Naive thymus-derived CD8-positive, alpha-beta T cell (primary cell): ENCODE data around the gene GOLIM4. TPM values are rescaled to one million over a fixed set of nuclear protein-coding genes. Genes with fewer than 3 reads are reported as not detected.

Experiments
- ATAC-seq, 2 donors: fragments of 150-1000 bp; cut with Tn5 transposase in 1 of 2; sonication (Bioruptor Pico), chemical (Tn5 transposase) in 1 of 2; 1 replicate in 1 of 2; 2 replicates in 1 of 2; pipeline ENCODE4 v1.10.0; 2021; ENCODE audit warnings: mild to moderate bottlenecking in 2 of 2, moderate library complexity in 2 of 2
- POLR2A ChIA-PET: fragments of 350-600 bp; sonication (Branson Sonifier 250); formaldehyde crosslinking; loops from one replicate; lab custom pipeline; 2021; ENCODE audit warnings: antibody characterized with exemption; lab: Charles Lee
- DNase-seq, 10 donors: peaks; one replicate each; pipeline versions ENCODE4 v3.0.0 to v3.0.0-alpha.2; 2020 to 2022
- H3K27ac Mint-ChIP-seq, 10 donors: one replicate each; pipeline ENCODE4 v1.8.0; 2020 to 2022; ENCODE audit warnings: mild to moderate bottlenecking in 10 of 10, mixed read lengths in 10 of 10, moderate library complexity in 4 of 10, inconsistent platforms in 1 of 10
- H3K27me3 Mint-ChIP-seq, 5 donors: one replicate each; pipeline ENCODE4 v1.8.0; 2021 to 2022; ENCODE audit warnings: mixed read lengths in 5 of 5
- H3K36me3 Mint-ChIP-seq, 3 donors: one replicate each; pipeline ENCODE4 v1.8.0; 2020 to 2022; ENCODE audit warnings: mixed read lengths in 3 of 3, mild to moderate bottlenecking in 2 of 3, inconsistent platforms in 1 of 3
- H3K4me1 Mint-ChIP-seq, 4 donors: one replicate each; pipeline ENCODE4 v1.8.0; 2021 to 2022; ENCODE audit warnings: mixed read lengths in 4 of 4
- H3K4me3 Mint-ChIP-seq, 10 donors: one replicate each; pipeline ENCODE4 v1.8.0; 2020 to 2022; ENCODE audit warnings: mild to moderate bottlenecking in 10 of 10, mixed read lengths in 10 of 10, moderate library complexity in 6 of 10, inconsistent platforms in 1 of 10
- H3K9me3 Mint-ChIP-seq, 9 donors: one replicate each; pipeline ENCODE4 v1.8.0; 2020 to 2022; ENCODE audit warnings: mixed read lengths in 9 of 9, mild to moderate bottlenecking in 3 of 9, inconsistent platforms in 1 of 9, moderate library complexity in 1 of 9
- polyA plus RNA-seq, 3 donors: library from polyadenylated mRNA; unstranded; fragments of 300-500 nt; fragmentation: Illumina TruSeq; gene quantifications; one replicate each; pipeline ENCODE4 v1.2.3, GENCODE V29; 2021
- total RNA-seq, 8 experiments: library from RNA in 2 of 8; stranded (reverse) in 2 of 8; gene quantifications; one replicate each; pipeline ENCODE4 v1.2.3 and lab custom pipeline; 2021 to 2026

GOLIM4 gene
- total and polyA plus RNA-seq, 5 experiments from 2014 or later: 0.17 to 0.66 (median 0.25) TPM; not detected in 1

GRCh38 chr3:168081171-168081771 is 14.5 kb downstream of the GOLIM4 start:
- peaks cover 0 to 8% (median 0%) of the 10 kb centered on the region in 4 donors for H3K4me1 Mint-ChIP-seq
- H3K27ac Mint-ChIP-seq: no peak overlapping the region
- H3K36me3 Mint-ChIP-seq: no peaks in the 10 kb centered on the region
- H3K27me3 Mint-ChIP-seq: peaks cover 0 to 9% (median 0%) of the 10 kb centered on the region in 5 donors
- POLR2A ChIA-PET: no interaction called here
- ATAC-seq: no peak
- no peak for DNase-seq
- no peak overlapping the region for H3K4me3 Mint-ChIP-seq
- no peaks in the 10 kb centered on the region for H3K9me3 Mint-ChIP-seq

- POLR2A ChIA-PET: no interaction called here
- Mint-ChIP-seq H3K9me3 (no peaks in the 10 kb centered on the region), H3K4me3 (no peak overlapping the region), H3K27ac (no peak overlapping the region), H3K27me3 (peaks cover 0 to 9% (median 0%) of the 10 kb centered on the region in 5 donors), H3K36me3 (no peaks in the 10 kb centered on the region), H3K4me1 (peaks cover 0 to 7% (median 0%) of the 10 kb centered on the region in 4 donors)
- no peak for DNase-seq
- ATAC-seq: no peak
These were observed 15.1 kb downstream of the GOLIM4 start for GRCh38 chr3:168080499-168081170.

DNA sequence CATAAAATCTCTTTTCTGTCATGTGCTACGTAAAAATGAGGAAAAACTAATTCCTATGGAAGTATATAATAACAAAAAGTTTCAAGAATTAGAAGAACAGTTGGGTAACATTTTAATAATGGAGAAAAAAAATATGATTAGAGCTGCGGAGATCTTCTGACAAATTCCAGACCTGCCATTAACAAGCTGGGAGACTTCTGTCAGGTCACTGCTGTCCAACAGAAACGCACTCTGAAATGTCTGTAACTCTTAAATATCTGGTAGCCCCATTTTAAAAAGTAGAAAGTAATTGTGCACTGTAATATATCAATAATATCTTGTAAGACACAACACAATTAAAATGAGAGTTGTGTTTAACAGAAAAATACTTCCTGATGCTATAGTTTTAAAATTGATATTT is 15.7 kb downstream of the GOLIM4 start:
- no peak for DNase-seq
- POLR2A ChIA-PET: no interaction called here
- H3K4me1 Mint-ChIP-seq: peaks cover 0 to 3% (median 0%) of the 10 kb centered on the region in 4 donors
- H3K9me3 Mint-ChIP-seq: no peaks in the 10 kb centered on the region
- no peaks in the 10 kb centered on the region for H3K36me3 Mint-ChIP-seq
- no peak overlapping the region for H3K4me3 Mint-ChIP-seq
- H3K27ac Mint-ChIP-seq: no peak overlapping the region
- H3K27me3 Mint-ChIP-seq: peaks cover 0 to 9% (median 0%) of the 10 kb centered on the region in 5 donors
- no peak for ATAC-seq

DNA sequence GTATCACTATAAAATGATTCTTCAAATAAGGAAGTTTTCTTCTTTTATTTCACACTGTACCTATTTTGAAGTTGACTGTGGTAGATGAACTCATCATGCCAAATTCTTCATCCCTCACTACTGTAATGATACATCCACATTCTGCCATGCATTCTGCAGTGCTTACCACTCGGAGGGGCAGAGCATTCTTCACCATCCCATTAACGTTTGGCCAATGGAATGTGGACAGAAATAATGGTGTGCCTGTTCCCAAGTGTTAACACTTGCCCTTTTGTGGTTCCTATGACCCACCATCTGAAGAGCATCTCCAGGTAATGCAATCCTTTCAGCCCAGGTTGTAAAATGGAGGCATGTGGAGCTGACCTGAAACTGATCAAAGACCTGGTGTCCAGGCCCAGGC is 18.6 kb downstream of the GOLIM4 start:
- H3K4me3 Mint-ChIP-seq: no peak overlapping the region
- no peaks in the 10 kb centered on the region for H3K9me3 Mint-ChIP-seq
- POLR2A ChIA-PET: no interaction called here
- H3K4me1 Mint-ChIP-seq: no peaks in the 10 kb centered on the region
- no peaks in the 10 kb centered on the region for H3K27me3 Mint-ChIP-seq
- ATAC-seq (no peak), DNase-seq (no peak)
- no peak overlapping the region for H3K27ac Mint-ChIP-seq
- no peaks in the 10 kb centered on the region for H3K36me3 Mint-ChIP-seq

GRCh38 chr3:168073842-168074605 is 21.7 kb downstream of the GOLIM4 start:
- Mint-ChIP-seq H3K27me3 (no peaks in the 10 kb centered on the region), H3K36me3 (no peaks in the 10 kb centered on the region), H3K9me3 (no peaks in the 10 kb centered on the region), H3K27ac (no peak overlapping the region), H3K4me1 (no peaks in the 10 kb centered on the region), H3K4me3 (no peak overlapping the region)
- ATAC-seq: no peak
- no peak for DNase-seq
- POLR2A ChIA-PET: no interaction called here

DNA sequence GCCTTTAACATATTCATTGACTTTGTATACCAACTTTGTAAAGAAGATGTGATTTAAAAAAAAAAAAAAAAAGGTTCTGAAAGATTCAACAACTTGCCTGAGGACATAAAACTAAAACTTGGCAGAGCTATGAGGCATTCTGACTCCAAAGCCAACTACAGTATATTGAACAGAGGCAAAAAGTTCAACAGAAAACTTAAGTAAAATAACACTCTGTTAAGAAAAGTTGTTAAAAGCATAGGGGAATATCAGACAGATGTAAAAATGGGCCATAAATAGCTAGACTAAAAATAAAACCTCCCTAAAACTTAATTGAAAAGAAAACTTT is 23.4 kb downstream of the GOLIM4 start:
- peaks cover 0 to under 1% (median 0%) of the 10 kb centered on the region in 5 donors for H3K27me3 Mint-ChIP-seq
- no peak for DNase-seq
- POLR2A ChIA-PET: no interaction called here
- H3K9me3 Mint-ChIP-seq: no peaks in the 10 kb centered on the region
- ATAC-seq: no peak
- no peak overlapping the region for H3K4me3 Mint-ChIP-seq
- H3K4me1 Mint-ChIP-seq: peaks cover 0 to under 1% (median 0%) of the 10 kb centered on the region in 4 donors
- no peak overlapping the region for H3K27ac Mint-ChIP-seq
- no peaks in the 10 kb centered on the region for H3K36me3 Mint-ChIP-seq

DNA sequence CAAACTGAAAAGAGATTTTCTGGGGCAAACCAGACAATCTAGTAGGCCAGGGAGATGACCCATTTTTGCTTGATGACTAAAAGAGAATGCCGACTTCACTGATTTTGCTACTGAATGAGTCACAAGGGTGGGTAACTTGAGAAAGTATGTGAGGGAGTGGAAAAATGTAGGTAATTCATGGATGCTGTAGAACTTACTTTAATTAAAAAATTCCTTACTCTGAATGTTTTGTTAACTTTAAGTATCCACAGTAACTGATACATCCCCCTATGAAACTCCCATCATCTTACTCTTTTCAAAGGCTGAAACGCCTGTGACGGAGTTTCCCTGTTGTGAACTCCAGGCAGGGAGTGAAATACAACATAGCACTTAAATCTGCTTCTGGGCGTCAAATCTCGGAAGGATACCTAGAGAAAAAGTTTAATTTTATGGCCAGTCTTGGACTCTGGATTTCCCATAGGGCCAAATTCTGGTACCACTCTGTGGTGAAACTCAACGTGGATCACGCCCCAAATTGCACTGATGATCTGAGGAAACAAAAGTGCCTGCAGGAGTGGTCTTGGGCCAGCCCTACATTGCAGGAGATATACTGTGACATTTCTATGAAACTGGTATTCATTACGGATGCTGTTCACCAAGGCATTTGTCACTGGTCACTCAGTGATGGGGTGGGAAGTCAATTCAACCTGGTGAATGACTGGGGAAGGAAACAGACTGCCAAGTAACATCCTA is 24.0 kb downstream of the GOLIM4 start:
- H3K4me3 Mint-ChIP-seq: no peak overlapping the region
- ATAC-seq: no peak

GRCh38 chr3:168070919-168071318 is 24.8 kb downstream of the GOLIM4 start:
- Mint-ChIP-seq H3K9me3 (no peaks in the 10 kb centered on the region), H3K4me1 (peaks cover 0 to 6% (median 0%) of the 10 kb centered on the region in 4 donors), H3K27ac (no peak overlapping the region), H3K4me3 (no peak overlapping the region), H3K27me3 (peaks cover 0 to 3% (median 0%) of the 10 kb centered on the region in 5 donors), H3K36me3 (no peaks in the 10 kb centered on the region)
- POLR2A ChIA-PET: no interaction called here
- ATAC-seq: no peak
- no peak for DNase-seq

More for the DNA sequence above, 24.0 kb downstream of the GOLIM4 start:
- Mint-ChIP-seq H3K27me3 (peaks cover 0 to 3% (median 0%) of the 10 kb centered on the region in 5 donors), H3K27ac (no peak overlapping the region), H3K4me1 (peaks cover 0 to 5% (median 0%) of the 10 kb centered on the region in 4 donors), H3K9me3 (no peaks in the 10 kb centered on the region), H3K36me3 (no peaks in the 10 kb centered on the region)
- DNase-seq: no peak
- POLR2A ChIA-PET: no interaction called here

DNA sequence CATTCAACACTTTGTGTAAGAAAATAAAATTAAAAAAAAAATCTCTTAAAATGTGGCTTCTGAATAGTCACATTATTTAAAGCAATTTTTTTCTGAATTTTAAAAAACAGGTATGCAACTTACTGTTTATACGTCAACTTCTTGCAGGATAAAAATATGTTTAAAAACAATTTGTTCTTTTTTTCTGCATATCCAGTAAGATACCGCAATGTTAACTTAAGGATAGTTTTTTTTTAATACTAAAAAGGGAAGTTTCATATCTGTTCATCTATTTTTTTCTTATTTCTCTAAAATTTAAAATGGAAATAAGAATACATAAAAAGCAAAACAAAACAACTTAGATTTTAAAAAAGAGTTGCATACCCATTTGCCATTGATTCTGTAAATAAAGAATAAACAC is 27.4 kb downstream of the GOLIM4 start:
- POLR2A ChIA-PET: no interaction called here
- Mint-ChIP-seq H3K9me3 (no peaks in the 10 kb centered on the region), H3K4me1 (peaks cover 0 to 8% (median 0%) of the 10 kb centered on the region in 4 donors), H3K36me3 (no peaks in the 10 kb centered on the region), H3K4me3 (no peak overlapping the region), H3K27ac (no peak overlapping the region), H3K27me3 (peaks cover 0 to 3% (median 0%) of the 10 kb centered on the region in 5 donors)
- DNase-seq (no peak), ATAC-seq (no peak)

- Mint-ChIP-seq H3K27me3 (peaks cover 0 to 3% (median 0%) of the 10 kb centered on the region in 5 donors), H3K27ac (no peak overlapping the region), H3K9me3 (no peaks in the 10 kb centered on the region), H3K4me1 (peaks cover 0 to 13% (median 0%) of the 10 kb centered on the region in 4 donors), H3K36me3 (no peaks in the 10 kb centered on the region), H3K4me3 (no peak overlapping the region)
- DNase-seq (no peak), ATAC-seq (no peak)
- POLR2A ChIA-PET: no interaction called here
These were observed 28.8 kb downstream of the GOLIM4 start for GRCh38 chr3:168066882-168067281.

DNA sequence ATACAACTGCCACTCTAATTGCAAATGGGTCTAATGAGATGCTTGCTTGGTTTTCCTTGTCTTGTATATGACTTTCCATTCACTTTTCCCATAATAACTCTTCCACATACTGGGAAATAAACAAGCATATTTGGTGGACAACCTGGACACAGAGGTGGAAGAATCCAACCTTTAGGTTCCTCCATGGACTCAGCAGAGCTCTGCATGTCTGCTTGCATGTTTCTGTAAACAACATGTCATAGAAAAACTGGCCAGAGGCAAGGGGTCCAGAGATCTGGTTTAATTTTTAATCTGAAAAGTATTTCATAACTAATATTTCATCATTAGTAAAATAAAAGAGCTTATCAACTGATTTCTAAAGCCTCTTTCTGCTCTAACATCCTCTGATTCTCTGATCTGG is 30.2 kb downstream of the GOLIM4 start:
- no peak for ATAC-seq
- Mint-ChIP-seq H3K4me1 (peaks cover 0 to 13% (median 3%) of the 10 kb centered on the region in 4 donors), H3K9me3 (no peaks in the 10 kb centered on the region), H3K4me3 (no peak overlapping the region), H3K36me3 (no peaks in the 10 kb centered on the region), H3K27ac (no peak overlapping the region), H3K27me3 (peaks cover 0 to 3% (median 0%) of the 10 kb centered on the region in 5 donors)
- DNase-seq: no peak
- POLR2A ChIA-PET: no interaction called here

- POLR2A ChIA-PET: no interaction called here
- H3K27me3 Mint-ChIP-seq: peaks cover 0 to 12% (median 0%) of the 10 kb centered on the region in 5 donors
- H3K4me3 Mint-ChIP-seq: no peak overlapping the region
These were observed 32.6 kb downstream of the GOLIM4 start for GRCh38 chr3:168063122-168063521.

More at GRCh38 chr3:168063122-168063521, 32.6 kb downstream of the GOLIM4 start:
- H3K4me1 Mint-ChIP-seq: peaks cover 0 to 13% (median 3%) of the 10 kb centered on the region in 4 donors
- no peak overlapping the region for H3K27ac Mint-ChIP-seq
- no peaks in the 10 kb centered on the region for H3K36me3 Mint-ChIP-seq
- DNase-seq (no peak), ATAC-seq (no peak)
- H3K9me3 Mint-ChIP-seq: no peaks in the 10 kb centered on the region
